ENCODE results near the gene STX11.
A peak's percentile ranks its signal among the peaks of the same experiment; 100 is the strongest.

STX11 gene

DNA sequence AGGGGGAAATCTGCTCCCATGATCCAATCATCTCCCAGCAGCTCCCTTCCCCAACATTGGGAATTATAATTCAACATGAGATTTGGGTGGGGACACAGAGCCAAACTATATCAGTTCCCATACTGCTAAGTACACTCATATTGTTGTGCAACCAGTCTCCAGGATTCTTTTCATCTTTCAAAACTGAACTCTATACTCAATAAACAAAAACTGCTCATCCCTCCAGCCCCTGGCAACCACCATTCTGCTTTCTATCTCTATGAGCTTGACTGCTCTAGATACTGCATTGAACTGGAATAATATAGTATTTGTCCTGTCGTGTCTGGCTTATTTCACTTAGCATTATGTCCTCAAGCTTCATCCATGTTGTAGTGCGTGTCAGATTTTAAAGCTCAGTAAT is 42.9 kb downstream of the STX11 start:
- DNase-seq = no peak
- in situ Hi-C loops (cut with MboI; ENCODE audit: low pct_unique_long_range_greater_than_20kb, low sequenced_read_pairs) = no loop called here

DNA sequence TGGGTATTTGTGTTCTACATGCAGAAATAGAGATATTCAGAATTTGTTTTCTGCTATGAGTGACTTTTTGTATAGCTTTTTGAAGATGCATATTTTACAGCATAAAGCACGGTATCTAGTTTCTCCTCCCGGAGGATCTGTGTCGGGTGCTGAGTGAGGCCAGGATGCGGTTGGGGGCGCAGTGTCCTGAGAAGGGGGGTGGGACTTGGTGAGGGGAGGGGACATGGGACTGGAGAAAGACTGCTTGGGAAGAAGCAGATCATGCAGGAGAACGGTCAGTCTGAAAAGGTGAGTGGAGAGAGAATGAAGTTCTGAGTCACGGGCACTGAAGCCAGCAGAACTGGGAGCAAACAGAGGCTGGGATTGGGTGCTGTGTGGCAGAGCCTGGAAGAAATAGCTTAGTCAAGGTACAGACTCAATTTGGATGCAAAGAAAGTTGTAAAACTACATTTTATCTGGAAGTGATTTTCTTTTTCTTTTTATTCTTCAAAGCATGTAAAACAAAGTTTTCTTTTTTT is 44.0 kb downstream of the STX11 start:
- DNase-seq = no peak
- in situ Hi-C loops (cut with MboI; ENCODE audit: low pct_unique_long_range_greater_than_20kb, low sequenced_read_pairs) = no loop called here

DNA sequence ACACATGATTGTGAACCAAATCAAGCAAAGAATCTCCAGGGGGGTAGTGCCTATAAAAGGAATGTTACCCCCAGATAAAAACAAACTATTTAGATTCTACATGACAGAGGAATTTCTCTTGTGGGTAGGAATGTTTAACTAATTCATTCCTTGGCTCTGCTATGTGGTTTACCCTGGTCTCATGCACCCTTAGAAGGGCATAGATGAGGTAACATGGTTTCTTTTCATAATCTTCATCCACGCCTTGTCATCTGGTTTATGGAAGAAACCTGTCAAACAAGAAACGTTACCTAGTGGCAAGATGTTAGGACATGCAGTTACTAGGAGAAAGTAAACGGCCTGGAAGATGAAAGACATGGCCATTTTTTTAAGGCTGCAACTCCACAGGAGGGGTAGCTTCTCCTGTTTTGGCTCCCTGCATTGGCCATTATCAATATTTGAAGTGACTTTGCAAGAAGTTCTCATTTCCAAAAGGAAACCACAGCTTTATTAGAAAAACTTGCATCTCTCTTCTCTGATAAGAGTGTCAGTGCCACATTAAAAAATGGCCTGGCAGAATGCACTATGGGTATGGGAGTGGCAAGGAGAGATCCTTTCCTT is 45.5 kb downstream of the STX11 start:
- in situ Hi-C loops (cut with MboI; ENCODE audit: low pct_unique_long_range_greater_than_20kb, low sequenced_read_pairs) = no loop called here

DNA sequence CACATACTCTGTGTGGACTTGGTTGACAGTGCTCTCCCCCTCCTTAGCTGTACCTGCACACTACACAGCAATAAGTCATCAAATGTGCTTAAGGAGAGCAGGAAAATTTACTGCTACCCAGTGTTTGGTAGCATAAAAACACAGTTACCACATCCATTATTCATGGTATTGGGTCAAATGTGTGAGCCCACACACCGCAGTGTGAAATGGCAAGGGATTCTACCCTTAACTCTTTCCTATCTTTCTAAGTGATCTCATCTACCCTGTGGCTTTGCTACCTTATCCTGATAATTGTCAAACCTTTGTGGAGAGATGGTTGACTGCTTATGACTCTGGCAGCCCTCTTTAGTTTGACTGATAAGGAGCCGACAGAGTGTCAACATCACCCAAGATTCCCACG is 47.6 kb downstream of the STX11 start:
- in situ Hi-C loops (cut with MboI; ENCODE audit: low pct_unique_long_range_greater_than_20kb, low sequenced_read_pairs) = no loop called here
- no peak for DNase-seq

More for the DNA sequence above, 45.5 kb downstream of the STX11 start:
- no peak for DNase-seq

DNA sequence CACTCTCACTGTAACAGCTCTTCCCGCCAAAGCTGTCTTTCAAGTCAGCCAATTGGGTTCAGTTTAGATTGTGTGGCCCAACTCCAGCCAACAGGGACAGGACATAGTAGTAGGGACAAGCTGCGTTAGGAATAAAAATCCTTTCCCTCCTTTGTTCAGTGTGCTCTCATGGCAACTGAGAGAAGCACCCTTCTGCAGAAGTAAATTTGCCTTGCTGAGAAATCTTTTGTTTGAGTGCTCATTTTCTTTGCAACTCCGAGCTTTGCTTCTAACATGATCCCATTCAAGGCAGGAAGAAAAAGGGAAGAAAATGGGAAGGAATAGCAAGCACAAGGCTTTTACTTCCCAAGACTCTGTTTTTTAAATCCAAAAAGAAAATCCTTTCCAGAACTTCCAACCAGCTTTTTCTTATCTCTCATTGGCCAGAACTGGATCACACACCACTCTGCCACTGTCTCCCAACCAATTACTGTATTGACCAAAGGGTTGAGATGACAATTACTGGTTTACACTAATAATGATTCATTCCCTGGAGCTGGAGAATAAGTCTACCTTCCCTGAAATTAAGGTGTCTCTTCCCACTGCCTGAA is 52.7 kb downstream of the STX11 start:
- in situ Hi-C loops (cut with MboI; ENCODE audit: low pct_unique_long_range_greater_than_20kb, low sequenced_read_pairs) = no loop called here
- no peak for DNase-seq

DNA sequence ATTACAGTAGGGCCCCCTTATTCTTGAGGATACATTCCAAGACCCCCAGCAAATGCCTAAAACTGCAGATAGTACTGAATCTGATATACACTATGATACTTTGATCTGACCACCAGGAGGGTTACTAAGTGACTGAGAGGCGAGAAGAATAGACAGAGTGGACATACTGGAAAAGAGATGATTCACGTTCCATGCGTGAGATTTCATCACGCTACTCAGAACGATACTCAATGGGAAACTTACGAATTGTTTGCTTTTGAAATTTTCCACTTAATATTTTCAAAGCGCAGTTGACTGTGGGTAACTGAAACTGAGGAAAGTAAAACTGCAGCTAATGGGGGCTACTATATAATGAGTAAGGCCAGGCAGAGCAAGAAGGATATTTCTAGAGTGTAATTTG is 60.8 kb downstream of the STX11 start:
- in situ Hi-C loops (cut with MboI; ENCODE audit: low pct_unique_long_range_greater_than_20kb, low sequenced_read_pairs) = no loop called here
- DNase-seq = no peak

DNA sequence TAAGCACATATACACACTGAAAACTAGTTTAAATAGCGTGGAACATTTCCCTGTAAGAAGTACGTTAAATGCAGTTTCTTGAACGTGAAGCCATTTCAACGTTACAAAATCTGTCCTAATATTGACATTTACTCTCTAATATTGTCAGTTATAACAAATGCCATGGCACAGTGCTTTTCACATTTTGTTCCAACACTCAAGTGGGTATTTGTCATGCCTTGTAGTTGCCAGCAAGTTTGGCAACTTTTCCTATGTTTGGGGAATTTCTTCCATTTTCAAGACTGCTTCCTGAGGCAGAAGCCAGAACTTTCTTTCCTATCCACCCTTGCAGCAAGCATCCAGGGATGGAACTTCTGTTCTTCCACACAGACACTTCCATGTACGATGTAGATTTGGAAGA is 63.0 kb downstream of the STX11 start:
- DNase-seq = no peak
- in situ Hi-C loops (cut with MboI; ENCODE audit: low pct_unique_long_range_greater_than_20kb, low sequenced_read_pairs) = no loop called here

DNA sequence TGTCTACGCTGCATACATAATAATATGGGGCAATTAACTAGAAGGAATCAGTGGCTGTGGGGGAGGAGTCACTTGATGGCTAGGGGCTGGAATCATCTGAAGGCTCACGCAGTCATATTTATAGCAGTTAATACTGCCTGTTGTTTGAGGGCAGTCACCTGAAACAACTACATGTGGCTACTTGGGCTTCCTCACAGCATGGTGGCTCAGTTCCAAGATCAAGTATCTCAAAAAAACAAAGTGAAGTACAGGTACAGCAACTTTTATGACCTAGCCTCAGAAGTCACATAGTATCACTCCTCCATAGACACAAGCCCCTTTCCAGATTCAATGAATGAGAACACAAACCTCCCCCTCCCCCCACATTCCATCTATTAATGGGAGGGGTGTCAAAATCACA is 63.7 kb downstream of the STX11 start:
- in situ Hi-C loops (cut with MboI; ENCODE audit: low pct_unique_long_range_greater_than_20kb, low sequenced_read_pairs) = no loop called here
- no peak for DNase-seq

DNA sequence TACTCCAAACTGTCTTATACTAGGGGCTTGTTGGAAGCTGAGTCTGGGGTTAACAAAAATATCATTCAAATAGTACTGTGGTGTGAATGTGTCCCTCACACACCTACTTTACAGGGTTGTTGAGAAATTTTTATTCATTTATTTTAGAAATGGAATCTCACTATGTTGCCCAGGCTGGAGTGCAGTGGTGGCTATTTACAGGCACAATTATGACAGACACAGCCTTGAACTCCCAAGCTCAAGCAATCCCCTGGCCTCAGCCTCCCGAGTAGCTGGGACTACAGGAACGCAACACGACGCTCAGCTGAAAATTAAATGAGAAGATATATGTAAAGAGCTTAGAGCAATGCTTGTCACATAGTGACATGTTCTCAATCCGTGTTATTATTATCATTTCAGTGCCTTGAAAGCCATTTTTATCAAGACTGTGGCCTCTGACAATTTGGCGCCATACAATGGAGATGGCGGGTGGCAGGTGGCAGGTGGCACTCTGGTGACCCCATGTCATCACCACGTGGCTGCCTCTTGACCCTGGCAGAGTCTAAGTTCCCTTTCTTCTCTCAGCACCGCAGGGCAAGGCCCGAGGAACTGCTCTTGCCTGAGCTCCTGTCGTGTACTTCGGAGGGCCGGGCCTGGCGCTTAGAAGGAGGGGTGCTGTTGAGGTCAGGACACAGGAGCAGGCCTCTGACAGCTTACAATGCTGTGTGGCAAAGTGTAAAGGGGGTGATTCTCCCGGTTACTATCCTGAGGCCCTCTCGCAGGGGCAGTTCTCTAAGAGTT is 64.5 kb downstream of the STX11 start:
- DNase-seq = no peak

DNA sequence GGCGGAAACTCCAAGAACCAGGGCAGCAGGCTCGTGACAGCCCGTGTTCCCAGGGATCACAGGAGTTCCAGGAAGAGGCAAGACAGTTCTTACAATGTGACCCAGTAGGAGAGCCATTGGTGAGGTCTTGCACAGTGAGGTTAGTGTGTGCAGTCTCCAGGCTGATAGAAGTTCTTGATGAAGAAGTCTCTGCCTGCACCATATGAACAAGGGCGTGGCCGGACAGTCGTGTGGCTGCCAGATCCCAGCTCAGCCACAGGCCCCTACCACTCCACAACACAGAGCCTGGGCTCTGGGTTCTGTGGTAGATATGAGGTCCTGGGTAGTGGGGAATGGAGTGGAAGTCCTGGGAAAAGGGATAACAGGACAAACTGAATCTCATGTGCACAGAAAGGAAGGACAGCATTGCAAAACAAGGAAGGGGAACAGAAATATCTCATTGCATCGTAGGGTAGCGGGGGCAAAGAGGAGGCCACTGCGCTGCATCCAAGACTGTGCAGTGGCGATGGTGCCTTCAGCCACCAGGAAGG is 65.2 kb downstream of the STX11 start:
- DNase-seq = no peak

More for the DNA sequence above, 64.5 kb downstream of the STX11 start:
- in situ Hi-C loops (cut with MboI; ENCODE audit: low pct_unique_long_range_greater_than_20kb, low sequenced_read_pairs) = no loop called here

DNA sequence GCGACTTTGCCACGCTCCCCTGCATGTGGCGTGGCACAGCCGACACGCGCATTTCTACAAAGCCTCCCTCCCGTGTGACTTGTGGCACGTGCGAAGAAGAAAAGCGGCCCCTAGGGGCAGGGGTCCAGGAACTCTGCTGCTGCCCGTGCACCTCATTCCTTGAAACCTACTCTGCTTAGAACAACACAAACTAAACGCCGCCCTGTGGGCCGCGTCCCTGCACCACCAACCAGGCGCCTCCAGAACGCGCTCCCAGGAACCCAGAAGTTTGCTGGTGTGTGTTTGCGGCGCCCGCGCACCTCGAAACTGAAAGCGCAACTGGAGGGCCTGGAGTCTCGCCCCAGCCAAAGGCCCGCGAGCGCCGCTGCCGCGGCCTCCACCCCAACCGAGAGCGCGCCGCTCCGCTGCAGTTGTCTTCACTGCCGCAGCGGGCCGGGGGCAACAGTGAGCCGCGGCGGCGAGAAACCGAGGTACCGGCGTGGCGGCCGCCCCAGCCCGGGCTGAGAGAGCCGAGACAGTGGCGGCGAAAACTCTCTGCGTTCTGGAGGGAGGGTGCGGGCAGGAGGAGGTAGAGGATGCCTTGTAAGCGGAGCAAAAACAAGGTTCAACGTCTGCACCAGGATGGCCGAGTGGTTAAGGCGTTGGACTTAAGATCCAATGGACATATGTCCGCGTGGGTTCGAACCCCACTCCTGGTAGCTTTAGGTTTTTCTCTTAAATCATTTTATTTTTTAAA is 65.8 kb downstream of the STX11 start:
- DNase-seq = peak; percentile 98
- in situ Hi-C loops (cut with MboI; ENCODE audit: low pct_unique_long_range_greater_than_20kb, low sequenced_read_pairs) = no loop called here

More for the DNA sequence above, 65.2 kb downstream of the STX11 start:
- in situ Hi-C loops (cut with MboI; ENCODE audit: low pct_unique_long_range_greater_than_20kb, low sequenced_read_pairs) = no loop called here

DNA sequence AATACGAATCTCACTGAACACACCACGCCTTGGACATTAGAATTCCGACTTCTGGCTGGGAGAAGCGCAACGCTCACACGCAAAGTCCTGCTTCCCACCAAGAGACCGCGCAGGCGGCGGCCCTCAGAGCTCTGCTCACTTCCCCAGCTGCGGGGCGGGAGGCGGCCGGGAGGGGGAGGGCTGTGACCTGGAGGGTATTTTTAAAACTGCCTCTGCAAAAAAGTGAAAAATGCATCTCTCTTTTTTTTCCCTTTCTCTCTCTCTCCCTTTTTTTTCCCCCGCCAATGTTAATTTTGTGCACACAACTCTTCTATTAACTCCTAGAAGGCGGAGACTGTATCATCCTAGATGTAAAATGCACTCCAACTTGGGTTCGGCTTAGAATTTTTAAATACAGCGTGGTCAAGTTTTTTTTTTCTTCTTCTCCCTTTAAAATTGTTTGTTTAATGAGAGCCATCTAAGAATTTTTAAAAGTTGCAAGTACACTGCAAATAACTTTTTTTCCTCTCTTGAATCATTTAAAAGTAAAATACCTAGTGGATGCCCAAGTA is 66.4 kb downstream of the STX11 start:
- in situ Hi-C loops (cut with MboI; ENCODE audit: low pct_unique_long_range_greater_than_20kb, low sequenced_read_pairs) = no loop called here
- DNase-seq = no peak

DNA sequence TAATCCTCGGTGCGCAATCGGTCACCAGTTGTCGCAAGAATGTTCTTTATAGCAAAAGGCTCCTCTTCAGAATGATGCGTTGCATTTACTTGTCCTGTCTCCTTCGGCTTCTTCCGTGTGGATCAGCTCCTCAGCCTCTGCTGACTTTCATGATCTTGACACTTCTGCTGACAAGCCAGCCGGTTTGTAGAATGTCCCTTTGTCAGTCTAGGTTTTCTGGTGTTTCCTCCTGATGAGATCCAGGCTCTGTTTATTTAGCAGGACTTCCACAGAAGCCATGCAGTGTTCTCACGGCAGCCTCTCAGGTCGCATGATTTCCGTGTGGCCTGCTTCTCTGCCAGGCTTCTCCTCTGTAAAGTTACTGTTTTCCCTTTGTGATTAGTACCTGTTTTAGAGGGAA is 66.9 kb downstream of the STX11 start:
- DNase-seq = peak; percentile 4
- in situ Hi-C loops (cut with MboI; ENCODE audit: low pct_unique_long_range_greater_than_20kb, low sequenced_read_pairs) = no loop called here

DNA sequence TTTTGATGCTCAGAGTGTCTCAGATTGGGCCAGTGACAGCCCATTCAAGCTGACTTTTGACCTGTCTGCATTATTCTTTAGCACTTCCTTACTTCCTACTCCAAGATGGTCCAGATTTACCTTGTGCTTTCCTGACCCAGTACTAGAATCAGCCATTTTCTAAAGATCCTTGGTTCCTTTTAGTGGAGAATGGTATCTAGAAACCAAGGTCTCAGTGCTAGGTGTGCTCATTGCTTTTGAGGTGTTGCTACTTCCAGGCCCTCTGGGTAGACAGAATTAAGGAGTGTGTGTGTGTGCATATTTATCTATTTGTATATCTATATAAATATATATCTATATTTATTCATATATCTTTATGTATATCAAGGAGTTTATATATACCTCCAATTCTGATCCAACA is 67.5 kb downstream of the STX11 start:
- DNase-seq = no peak
- in situ Hi-C loops (cut with MboI; ENCODE audit: low pct_unique_long_range_greater_than_20kb, low sequenced_read_pairs) = no loop called here

DNA sequence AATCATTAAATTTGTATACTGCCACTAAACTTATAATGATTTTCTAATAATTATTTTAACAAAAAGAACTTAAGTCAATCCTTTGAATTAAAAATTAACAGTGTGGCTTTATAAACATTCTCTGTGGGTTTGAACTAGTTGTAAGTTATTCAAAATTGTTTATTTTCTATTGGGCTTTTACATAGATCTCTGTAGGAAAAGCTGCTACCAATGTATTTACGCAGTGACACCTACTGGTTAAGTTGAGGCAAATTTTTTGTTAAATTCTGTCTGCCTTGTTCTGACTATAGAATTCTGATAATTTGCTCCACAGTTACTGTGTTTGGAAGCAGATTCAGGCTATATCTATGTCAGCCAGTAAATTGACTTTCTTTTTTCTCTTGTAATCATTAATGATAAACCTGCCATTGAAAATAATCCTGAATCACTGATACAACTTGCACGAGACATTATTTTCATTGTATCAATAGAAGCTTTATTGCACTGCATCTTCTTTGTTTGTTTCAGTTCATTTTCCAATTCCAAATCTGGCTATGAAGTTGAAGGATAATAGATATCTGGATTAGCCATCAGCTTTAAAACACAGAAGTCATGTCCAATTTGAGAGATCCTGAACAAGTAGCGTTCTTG is 68.9 kb downstream of the STX11 start:
- in situ Hi-C loops (cut with MboI; ENCODE audit: low pct_unique_long_range_greater_than_20kb, low sequenced_read_pairs) = no loop called here
- DNase-seq = peak; percentile 51

DNA sequence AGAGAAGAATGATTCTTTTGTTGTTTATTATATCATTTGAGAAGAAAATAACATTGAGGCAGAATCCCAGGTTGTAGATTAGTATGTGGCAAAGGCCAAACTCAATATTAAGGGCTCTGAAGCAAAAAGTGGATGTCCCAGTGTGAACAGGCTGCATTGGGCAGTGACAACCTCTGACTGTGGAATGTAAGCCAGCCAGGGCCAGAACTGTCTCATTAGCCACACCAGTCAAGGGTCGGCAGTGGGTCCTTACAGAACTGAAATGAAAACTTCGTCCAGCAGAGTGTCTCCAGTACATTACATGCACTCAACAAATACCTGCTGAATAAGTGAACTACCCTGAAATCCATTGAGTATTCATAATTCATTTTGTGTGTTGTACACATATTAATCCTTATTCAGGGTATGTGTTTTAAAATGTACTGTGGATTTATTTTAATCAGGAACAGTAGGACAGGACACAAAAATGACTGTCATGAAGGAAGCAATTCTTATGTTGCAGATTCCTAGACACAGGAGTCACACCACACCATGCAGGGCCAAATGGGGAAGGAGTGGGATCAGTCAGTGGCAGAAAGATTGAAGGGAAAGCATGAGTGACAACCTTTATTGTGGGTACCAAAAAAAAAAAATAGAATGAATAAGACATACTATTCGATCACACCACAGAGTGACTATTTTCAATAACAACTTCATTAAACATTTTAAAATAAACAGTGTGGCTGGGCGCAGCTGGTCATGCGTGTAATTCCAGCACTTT is 69.9 kb downstream of the STX11 start:
- in situ Hi-C loops (cut with MboI; ENCODE audit: low pct_unique_long_range_greater_than_20kb, low sequenced_read_pairs) = no loop called here
- no peak for DNase-seq

DNA sequence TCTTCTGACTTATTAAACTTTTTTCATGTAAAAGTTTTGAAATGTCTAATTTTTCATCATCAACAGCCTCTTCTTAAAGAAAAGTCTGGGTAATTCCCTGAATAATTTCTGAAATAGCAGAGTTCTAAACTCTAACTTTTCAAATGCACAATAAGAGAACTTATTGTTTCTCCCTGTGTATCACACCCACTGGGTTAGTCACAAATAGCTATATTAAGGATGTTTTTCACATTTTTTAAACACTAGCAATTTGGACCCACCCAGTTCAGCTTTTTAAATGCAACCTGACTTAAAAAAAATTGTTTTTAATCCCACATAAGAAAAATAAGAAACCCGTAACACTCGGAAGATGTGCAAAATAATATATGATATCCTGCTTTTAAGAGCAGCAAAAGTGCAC is 73.4 kb downstream of the STX11 start:
- in situ Hi-C loops (cut with MboI; ENCODE audit: low pct_unique_long_range_greater_than_20kb, low sequenced_read_pairs) = no loop called here
- DNase-seq = no peak

DNA sequence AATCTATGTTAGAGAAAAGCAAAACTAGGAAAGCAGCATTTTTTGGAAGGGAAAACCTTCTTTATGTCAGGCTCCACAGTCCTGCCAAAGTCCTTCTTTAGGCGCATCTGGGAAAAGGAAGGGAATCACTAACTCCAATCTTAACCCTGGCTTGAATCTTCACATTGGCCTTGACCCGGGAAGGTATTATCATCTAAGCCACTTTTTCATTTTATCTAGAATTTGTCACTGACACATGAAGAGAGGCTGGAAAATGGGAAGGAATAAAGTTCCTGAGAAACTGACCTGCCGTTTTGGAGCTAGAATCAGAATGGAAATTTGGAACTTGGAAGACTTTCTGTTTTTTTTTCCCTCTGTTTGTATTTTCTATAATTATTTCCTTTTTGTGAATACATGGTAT is 81.4 kb downstream of the STX11 start:
- DNase-seq = no peak
- in situ Hi-C loops (cut with MboI; ENCODE audit: low pct_unique_long_range_greater_than_20kb, low sequenced_read_pairs) = no loop called here

All from KBM-7 (cell line).